IMR-90 (cell line): Measurements from ENCODE around the gene P2RX7. TPM values are rescaled to one million over a fixed set of nuclear protein-coding genes. Genes with fewer than 3 reads are reported as not detected.

Experiments used
- ATAC-seq: fragments of 200-7000 bp; cut with Tn5 transposase; 2 replicates; pipeline ENCODE4 v1.9.1; 2020; ENCODE audit warnings: low read depth, mild to moderate bottlenecking, moderate library complexity
- BruUV-seq: library from RNA; stranded (reverse); fragments of 400-500 nt; replicated peaks from 2 replicates; lab custom pipeline; 2021; lab: Mats Ljungman, UMichigan
- CTCF ChIA-PET: fragments of 300-600 bp; formaldehyde crosslinking; extraction: SDS; loops from one replicate; lab custom pipeline; 2021; ENCODE audit warnings: antibody characterized with exemption; lab: Yijun Ruan, JAX
- POLR2A ChIA-PET: fragments of 300-600 bp; sonication (Branson Sonifier 250); formaldehyde crosslinking; loops from one replicate; lab custom pipeline; 2022; ENCODE audit warnings: antibody characterized with exemption; ENCODE audit not compliant: unreplicated experiment; lab: Charles Lee
- DNase-seq: peaks from one replicate; pipeline ENCODE4 v3.0.0; 2013
- H2AFZ ChIP-seq: replicated peaks from 2 replicates; pipeline ENCODE3; 2013; ENCODE audit warnings: low read length, mild to moderate bottlenecking; ENCODE audit not compliant: poor library complexity
- H2AK5ac ChIP-seq: 2 replicates; pipeline ENCODE4 v1.6.1; 2013; ENCODE audit warnings: low read depth, low read length, inconsistent platforms
- H2AK9ac ChIP-seq: replicated peaks from 2 replicates; pipeline ENCODE3; 2013; ENCODE audit warnings: mild to moderate bottlenecking, low read depth, low read length, moderate library complexity; ENCODE audit not compliant: poor library complexity
- H2BK120ac ChIP-seq: 2 replicates; pipeline ENCODE4 v1.6.1; 2013; ENCODE audit warnings: low read depth, low read length, inconsistent platforms
- H2BK15ac ChIP-seq: 3 replicates; pipeline ENCODE4 v1.6.1; 2013; ENCODE audit warnings: low read depth, low read length, inconsistent platforms
- H2BK20ac ChIP-seq: 2 replicates; pipeline ENCODE4 v1.6.1; 2013; ENCODE audit warnings: low read depth, mild to moderate bottlenecking, inconsistent platforms, low read length, moderate library complexity
- H2BK5ac ChIP-seq: 2 replicates; pipeline ENCODE4 v1.6.1; 2013; ENCODE audit warnings: mild to moderate bottlenecking, low read depth, low read length, inconsistent platforms; ENCODE audit not compliant: poor library complexity, severe bottlenecking
- H3K14ac ChIP-seq: replicated peaks from 2 replicates; pipeline ENCODE4 v1.6.1; 2013; ENCODE audit warnings: low read depth, low read length, inconsistent platforms
- H3K18ac ChIP-seq: 2 replicates; pipeline ENCODE4 v1.6.1; 2013; ENCODE audit warnings: low read depth, low read length, control low read depth
- H3K23ac ChIP-seq: 2 replicates; pipeline ENCODE4 v1.6.1; 2013; ENCODE audit warnings: low read depth, low read length, inconsistent platforms
- H3K27ac ChIP-seq: 2 replicates; pipeline ENCODE4 v1.5.1; 2013; ENCODE audit warnings: mild to moderate bottlenecking, control low read depth, low read length; ENCODE audit not compliant: insufficient read depth
- H3K27me3 ChIP-seq: 2 replicates; pipeline ENCODE4 v1.6.1; 2013; ENCODE audit warnings: low read length; ENCODE audit not compliant: control insufficient read depth, insufficient read depth
- H3K36me3 ChIP-seq: 2 replicates; pipeline ENCODE4 v1.6.1; 2013; ENCODE audit warnings: low read length, mixed read lengths; ENCODE audit not compliant: control insufficient read depth, insufficient read depth
- H3K4ac ChIP-seq: 2 replicates; pipeline ENCODE4 v1.6.1; 2013; ENCODE audit warnings: low read depth, low read length, inconsistent platforms
- H3K4me1 ChIP-seq: 2 replicates; pipeline ENCODE4 v1.6.1; 2013; ENCODE audit warnings: low read length, mixed read lengths; ENCODE audit not compliant: control insufficient read depth, insufficient read depth
- H3K4me2 ChIP-seq: 2 replicates; pipeline ENCODE4 v1.6.1; 2013; ENCODE audit warnings: low read depth, mild to moderate bottlenecking, control low read depth, low read length, moderate library complexity
- H3K4me3 ChIP-seq: 2 replicates; pipeline ENCODE4 v1.5.1; 2013; ENCODE audit warnings: low read depth, mild to moderate bottlenecking, control low read depth, low read length, moderate library complexity; ENCODE audit not compliant: insufficient read depth
- H3K56ac ChIP-seq: 2 replicates; pipeline ENCODE4 v1.6.1; 2013; ENCODE audit warnings: low read length, inconsistent platforms; ENCODE audit not compliant: insufficient read depth; ENCODE audit errors: extremely low read depth
- H3K79me1 ChIP-seq, 2 experiments: 2 replicates each; pipeline ENCODE4 v1.6.1; 2013; ENCODE audit warnings: low read length in 2 of 2, inconsistent platforms in 1 of 2, low read depth in 1 of 2
- H3K9ac ChIP-seq: 2 replicates; pipeline ENCODE4 v1.6.1; 2013; ENCODE audit warnings: low read depth, low read length, control low read depth
- H3K9me1 ChIP-seq: 2 replicates; pipeline ENCODE4 v1.6.1; 2013; ENCODE audit warnings: low read length, inconsistent platforms; ENCODE audit not compliant: insufficient read depth
- H3K9me3 ChIP-seq: 2 replicates; pipeline ENCODE4 v1.6.1; 2013; ENCODE audit warnings: low read length; ENCODE audit not compliant: control insufficient read depth, insufficient read depth
- H4K20me1 ChIP-seq: 2 replicates; pipeline ENCODE4 v1.6.1; 2013; ENCODE audit warnings: low read length, inconsistent platforms; ENCODE audit not compliant: insufficient read depth
- H4K5ac ChIP-seq: 2 replicates; pipeline ENCODE4 v1.6.1; 2013; ENCODE audit warnings: mild to moderate bottlenecking, low read depth, low read length, control low read depth
- H4K8ac ChIP-seq, 2 experiments: 2 replicates each; pipeline ENCODE4 v1.6.1; 2013; ENCODE audit warnings: low read depth in 2 of 2, low read length in 2 of 2, control low read depth in 1 of 2, inconsistent platforms in 1 of 2
- H4K91ac ChIP-seq: 2 replicates; pipeline ENCODE4 v1.6.1; 2013; ENCODE audit warnings: low read depth, low read length, inconsistent platforms; ENCODE audit not compliant: insufficient read depth
- BHLHE40 ChIP-seq: fragments of 150-350 bp; IDR thresholded peaks from 2 replicates; pipeline ENCODE4 v1.6.1; 2016; ENCODE audit warnings: mild to moderate bottlenecking, low read depth, low read length
- CHD1 ChIP-seq: IDR thresholded peaks from 2 replicates; pipeline ENCODE4 v1.6.1; 2012; ENCODE audit warnings: low read depth, low read length, improper control_type of control experiment
- FOS ChIP-seq: fragments of 150-350 bp; IDR thresholded peaks from 2 replicates; pipeline ENCODE4 v1.6.1; 2016; ENCODE audit warnings: low read depth, low read length
- MAFK ChIP-seq: IDR thresholded peaks from 2 replicates; pipeline ENCODE4 v1.6.1; 2012; ENCODE audit warnings: low read depth, low read length, improper control_type of control experiment
- MAZ ChIP-seq: IDR thresholded peaks from 2 replicates; pipeline ENCODE4 v1.6.1; 2012; ENCODE audit warnings: low read depth, mild to moderate bottlenecking, low read length, improper control_type of control experiment, moderate library complexity, borderline replicate concordance
- MXI1 ChIP-seq: IDR thresholded peaks from 2 replicates; pipeline ENCODE4 v1.6.1; 2012; ENCODE audit warnings: low read depth, mild to moderate bottlenecking, low read length, moderate library complexity, borderline replicate concordance
- NFE2L2 ChIP-seq: fragments of 150-350 bp; IDR thresholded peaks from 2 replicates; pipeline ENCODE4 v1.6.1; 2016; ENCODE audit warnings: low read depth, mild to moderate bottlenecking, low read length
- POLR2A ChIP-seq: IDR thresholded peaks from 2 replicates; pipeline ENCODE4 v1.6.1; 2012; ENCODE audit warnings: mild to moderate bottlenecking, low read depth, low read length
- RCOR1 ChIP-seq: IDR thresholded peaks from 2 replicates; pipeline ENCODE4 v1.6.1; 2012; ENCODE audit warnings: mild to moderate bottlenecking, low read length, improper control_type of control experiment; ENCODE audit not compliant: insufficient replicate concordance
- RFX5 ChIP-seq: IDR thresholded peaks from 2 replicates; pipeline ENCODE4 v1.8.0; 2012; ENCODE audit warnings: low read depth, mild to moderate bottlenecking, low read length, moderate library complexity
- WGBS, 2 experiments: methylation state at CpG; one replicate each; pipeline versions ENCODE4 v1.1.5 to v1.1.7; 2013; ENCODE audit warnings: missing lambda C conversion rate in 2 of 2; ENCODE audit not compliant: insufficient read length in 1 of 2; ENCODE audit errors: extremely low coverage in 2 of 2; 5-methylcytosine and 5-hydroxymethylcytosine counted together
- dilution Hi-C: fragments of 300-500 bp; cut with HindIII; formaldehyde crosslinking; loops from one replicate; pipeline ENCODE4 v1.14.3; 2018; ENCODE audit warnings: low sequenced_read_pairs; ENCODE audit not compliant: unreplicated experiment
- in situ Hi-C: fragments of 300-500 bp; cut with MboI; formaldehyde crosslinking; loops from 3 replicates; pipeline ENCODE4 v1.14.3; 2019; ENCODE audit warnings: low sequenced_read_pairs, inconsistent platforms, mixed read lengths
- intact Hi-C: fragments of 100-400 bp; cut with micrococcal nuclease; formaldehyde crosslinking; loops from 2 replicates; pipeline ENCODE4 v1.10.0; 2022
- polyA plus RNA-seq, 3 experiments: library from polyadenylated mRNA; depleted of rRNA; stranded (reverse); fragments of >200 nt; gene quantifications; 2 replicates each; pipeline ENCODE4 v1.2.3, GENCODE V29; 2012; ENCODE audit warnings: low replicate concordance in 1 of 3
- total RNA-seq: library from RNA; depleted of rRNA; stranded (reverse); fragments of >200 nt; gene quantifications from 2 replicates; pipeline ENCODE4 v1.2.3, GENCODE V29; 2012
- TF ChIP-seq, protein P1 (sequence below): conservative IDR thresholded peaks from 2 replicates; pipeline ENCODE4 v1.5.1; 2012; ENCODE audit warnings: mild to moderate bottlenecking, low read depth, low read length, improper control_type of control experiment
- TF ChIP-seq, protein P2 (sequence below): fragments of 150-350 bp; IDR thresholded peaks from 2 replicates; pipeline ENCODE4 v1.6.1; 2016; ENCODE audit warnings: low read depth, mild to moderate bottlenecking, low read length, moderate library complexity, borderline replicate concordance

Gene P2RX7
- total and polyA plus RNA-seq, 2 of the 4 experiments (the other 2 are of a cell fraction) = 0.07 to 0.18 TPM

DNA sequence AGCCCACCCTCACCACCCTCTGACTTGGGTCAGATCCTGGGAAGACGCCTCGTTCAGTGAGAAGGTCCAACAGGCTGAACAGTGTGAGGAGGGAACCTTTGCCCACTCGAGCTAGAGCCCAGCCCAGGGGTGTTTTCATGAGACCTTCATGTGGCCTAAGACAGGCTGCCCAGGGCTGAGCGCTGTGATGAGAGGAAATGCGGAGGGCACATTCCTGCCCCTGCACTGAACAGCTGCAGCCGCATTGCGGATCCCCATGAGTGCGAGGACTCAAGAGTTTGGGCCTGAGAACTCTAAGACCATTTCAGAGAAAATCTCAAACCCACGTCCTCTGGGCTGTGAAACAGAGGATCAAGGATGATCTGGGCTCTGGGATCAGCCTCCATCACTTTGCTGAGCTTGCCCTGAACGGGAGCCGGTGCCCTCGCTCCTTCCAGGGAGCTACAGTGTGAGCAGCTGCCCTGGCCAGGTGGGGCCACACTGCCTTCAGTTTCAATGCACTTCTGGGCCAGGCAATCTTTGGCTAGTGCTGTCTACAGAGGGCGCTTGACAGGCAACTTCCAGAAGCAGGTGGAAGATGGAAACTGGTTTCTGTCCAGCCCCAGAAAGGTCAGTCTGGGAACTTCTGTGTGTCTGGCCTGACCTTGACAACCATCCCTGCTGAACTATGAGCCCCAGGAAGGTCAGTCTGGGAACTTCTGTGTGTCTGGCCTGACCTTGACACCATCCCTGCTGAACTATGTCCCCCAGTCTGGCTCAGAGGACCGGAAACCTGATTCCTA, 43.5 kb upstream of the P2RX7 start:
- in situ Hi-C loops = no loop called here

More for the DNA sequence above, 43.5 kb upstream of the P2RX7 start:
- no peaks in the 10 kb centered on the region for H3K9me3 ChIP-seq
- TF ChIP-seq MAZ (no peak), RCOR1 (no peak), CHD1 (no peak), BHLHE40 (no peak), NFE2L2 (no peak), FOS (no peak), POLR2A (no peak), MXI1 (no peak), MAFK (no peak), RFX5 (no peak)
- TF ChIP-seq, protein P1, sequence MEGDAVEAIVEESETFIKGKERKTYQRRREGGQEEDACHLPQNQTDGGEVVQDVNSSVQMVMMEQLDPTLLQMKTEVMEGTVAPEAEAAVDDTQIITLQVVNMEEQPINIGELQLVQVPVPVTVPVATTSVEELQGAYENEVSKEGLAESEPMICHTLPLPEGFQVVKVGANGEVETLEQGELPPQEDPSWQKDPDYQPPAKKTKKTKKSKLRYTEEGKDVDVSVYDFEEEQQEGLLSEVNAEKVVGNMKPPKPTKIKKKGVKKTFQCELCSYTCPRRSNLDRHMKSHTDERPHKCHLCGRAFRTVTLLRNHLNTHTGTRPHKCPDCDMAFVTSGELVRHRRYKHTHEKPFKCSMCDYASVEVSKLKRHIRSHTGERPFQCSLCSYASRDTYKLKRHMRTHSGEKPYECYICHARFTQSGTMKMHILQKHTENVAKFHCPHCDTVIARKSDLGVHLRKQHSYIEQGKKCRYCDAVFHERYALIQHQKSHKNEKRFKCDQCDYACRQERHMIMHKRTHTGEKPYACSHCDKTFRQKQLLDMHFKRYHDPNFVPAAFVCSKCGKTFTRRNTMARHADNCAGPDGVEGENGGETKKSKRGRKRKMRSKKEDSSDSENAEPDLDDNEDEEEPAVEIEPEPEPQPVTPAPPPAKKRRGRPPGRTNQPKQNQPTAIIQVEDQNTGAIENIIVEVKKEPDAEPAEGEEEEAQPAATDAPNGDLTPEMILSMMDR = no peak
- TF ChIP-seq, protein P2, sequence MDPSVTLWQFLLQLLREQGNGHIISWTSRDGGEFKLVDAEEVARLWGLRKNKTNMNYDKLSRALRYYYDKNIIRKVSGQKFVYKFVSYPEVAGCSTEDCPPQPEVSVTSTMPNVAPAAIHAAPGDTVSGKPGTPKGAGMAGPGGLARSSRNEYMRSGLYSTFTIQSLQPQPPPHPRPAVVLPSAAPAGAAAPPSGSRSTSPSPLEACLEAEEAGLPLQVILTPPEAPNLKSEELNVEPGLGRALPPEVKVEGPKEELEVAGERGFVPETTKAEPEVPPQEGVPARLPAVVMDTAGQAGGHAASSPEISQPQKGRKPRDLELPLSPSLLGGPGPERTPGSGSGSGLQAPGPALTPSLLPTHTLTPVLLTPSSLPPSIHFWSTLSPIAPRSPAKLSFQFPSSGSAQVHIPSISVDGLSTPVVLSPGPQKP = no peak
- H2BK5ac ChIP-seq = no peak overlapping the region
- ChIA-PET CTCF (no interaction called here), POLR2A (no interaction called here)
- H3K36me3 ChIP-seq = no peaks in the 10 kb centered on the region
- intact Hi-C loops = no loop called here
- no peak overlapping the region for H3K4ac ChIP-seq
- H3K4me3 ChIP-seq = no peak overlapping the region
- no peak overlapping the region for H4K91ac ChIP-seq
- H4K20me1 ChIP-seq = no peaks in the 10 kb centered on the region
- no peak overlapping the region for H4K5ac ChIP-seq
- no peak overlapping the region for H3K14ac ChIP-seq
- ATAC-seq = no peak
- no peak overlapping the region for H3K27ac ChIP-seq
- H2AK9ac ChIP-seq = peak overlapping the region; percentile 28
- no peaks in the 10 kb centered on the region for H3K79me1 ChIP-seq
- H2AK5ac ChIP-seq = no peak overlapping the region
- no peaks in the 10 kb centered on the region for H3K4me1 ChIP-seq
- peaks cover 14% of the 10 kb centered on the region for H3K27me3 ChIP-seq
- no peak overlapping the region for H4K8ac ChIP-seq
- no peak overlapping the region for H3K4me2 ChIP-seq
- BruUV-seq = no TSS peak
- no peak overlapping the region for H2BK20ac ChIP-seq
- H2BK15ac ChIP-seq = no peak overlapping the region
- no peak overlapping the region for H2BK120ac ChIP-seq
- H2AFZ ChIP-seq = no peak overlapping the region
- H3K9ac ChIP-seq = no peak overlapping the region
- no peaks in the 10 kb centered on the region; the same call in 1 of the 2 replicates for H3K9me1 ChIP-seq
- 69% methylated on average over 8 of the region's 14 CpGs; no CpG with 5 or more reads in 1 of the 2 experiments for WGBS, 2 experiments
- dilution Hi-C loops = no loop called here
- no peak for DNase-seq
- no peak overlapping the region for H3K56ac ChIP-seq
- no peak overlapping the region for H3K18ac ChIP-seq
- no peak overlapping the region for H3K23ac ChIP-seq
